Smooth muscle cell (in vitro differentiated cells): ENCODE data around the gene FBLIM1. TPM values are rescaled to one million over a fixed set of nuclear protein-coding genes. Genes with fewer than 3 reads are reported as not detected.
A peak's percentile ranks its signal among the peaks of the same experiment; 100 is the strongest.

Source experiments
- DNase-seq: peaks from one replicate; lab custom pipeline; 2025; ENCODE audit not compliant: unreplicated experiment; lab: John Stamatoyannopoulos, UW
- H2AFZ ChIP-seq: fragments of 200-600 bp; sonication (generic); 2 replicates; pipeline ENCODE4 v1.6.0; 2016; ENCODE audit warnings: antibody characterized with exemption, low read depth, mild to moderate bottlenecking
- H3F3A ChIP-seq: fragments of 200-600 bp; sonication (generic); 2 replicates; pipeline ENCODE4 v1.6.0; 2017; ENCODE audit warnings: antibody characterized with exemption, low read depth
- H3K27ac ChIP-seq: fragments of 200-600 bp; sonication (generic); 2 replicates; pipeline ENCODE4 v1.5.1; 2016; ENCODE audit warnings: low read depth, mild to moderate bottlenecking
- H3K27me3 ChIP-seq: fragments of 200-600 bp; sonication (generic); 2 replicates; pipeline ENCODE4 v1.6.1; 2016; ENCODE audit warnings: low read depth, mild to moderate bottlenecking
- H3K36me3 ChIP-seq: fragments of 200-600 bp; sonication (generic); 2 replicates; pipeline ENCODE4 v1.5.1; 2016; ENCODE audit warnings: low read depth
- H3K4me1 ChIP-seq: fragments of 200-600 bp; sonication (generic); 2 replicates; pipeline ENCODE4 v1.5.1; 2016; ENCODE audit warnings: low read depth
- H3K4me2 ChIP-seq: fragments of 200-600 bp; sonication (generic); 2 replicates; pipeline ENCODE4 v1.6.0; 2016; ENCODE audit warnings: mild to moderate bottlenecking
- H3K4me3 ChIP-seq: fragments of 200-600 bp; sonication (generic); 2 replicates; pipeline ENCODE4 v1.5.1; 2016; ENCODE audit warnings: mild to moderate bottlenecking
- H3K79me2 ChIP-seq: fragments of 200-600 bp; sonication (generic); 2 replicates; pipeline ENCODE4 v1.6.0; 2016; ENCODE audit warnings: low read depth, mild to moderate bottlenecking
- H3K9ac ChIP-seq: fragments of 200-600 bp; sonication (generic); 2 replicates; pipeline ENCODE4 v1.6.0; 2016; ENCODE audit warnings: low read depth
- H3K9me3 ChIP-seq: fragments of 200-600 bp; sonication (generic); replicated peaks from 2 replicates; pipeline ENCODE4 v1.5.1; 2016; ENCODE audit warnings: low read depth
- H4K20me1 ChIP-seq: fragments of 200-600 bp; sonication (generic); 2 replicates; pipeline ENCODE4 v1.6.0; 2016; ENCODE audit warnings: low read depth
- WGBS: methylation state at CpG from one replicate; pipeline ENCODE4 v1.1.7; 2016; ENCODE audit warnings: low lambda C conversion rate; 5-methylcytosine and 5-hydroxymethylcytosine counted together
- polyA plus RNA-seq: library from polyadenylated mRNA; unstranded; fragments of >200 nt; fragmentation: Nextera tagmentation; extraction: Ambion mirVana; gene quantifications from 2 replicates; pipeline ENCODE4 v1.2.1, GENCODE V29; 2016
- total RNA-seq: library from RNA; depleted of rRNA; stranded (reverse); fragments of >200 nt; gene quantifications from 2 replicates; pipeline ENCODE4 v1.2.3, GENCODE V29; 2014
- TF ChIP-seq, protein P1 (sequence below): fragments of 200-600 bp; sonication (generic); IDR thresholded peaks from 2 replicates; pipeline ENCODE4 v1.5.1; 2017; ENCODE audit warnings: borderline replicate concordance, mild to moderate bottlenecking, antibody characterized with exemption; ENCODE audit not compliant: insufficient read depth, poor library complexity, severe bottlenecking

FBLIM1 gene
- total and polyA plus RNA-seq, 2 experiments from 2014 or later, result 36.7 to 50.8 TPM

DNA sequence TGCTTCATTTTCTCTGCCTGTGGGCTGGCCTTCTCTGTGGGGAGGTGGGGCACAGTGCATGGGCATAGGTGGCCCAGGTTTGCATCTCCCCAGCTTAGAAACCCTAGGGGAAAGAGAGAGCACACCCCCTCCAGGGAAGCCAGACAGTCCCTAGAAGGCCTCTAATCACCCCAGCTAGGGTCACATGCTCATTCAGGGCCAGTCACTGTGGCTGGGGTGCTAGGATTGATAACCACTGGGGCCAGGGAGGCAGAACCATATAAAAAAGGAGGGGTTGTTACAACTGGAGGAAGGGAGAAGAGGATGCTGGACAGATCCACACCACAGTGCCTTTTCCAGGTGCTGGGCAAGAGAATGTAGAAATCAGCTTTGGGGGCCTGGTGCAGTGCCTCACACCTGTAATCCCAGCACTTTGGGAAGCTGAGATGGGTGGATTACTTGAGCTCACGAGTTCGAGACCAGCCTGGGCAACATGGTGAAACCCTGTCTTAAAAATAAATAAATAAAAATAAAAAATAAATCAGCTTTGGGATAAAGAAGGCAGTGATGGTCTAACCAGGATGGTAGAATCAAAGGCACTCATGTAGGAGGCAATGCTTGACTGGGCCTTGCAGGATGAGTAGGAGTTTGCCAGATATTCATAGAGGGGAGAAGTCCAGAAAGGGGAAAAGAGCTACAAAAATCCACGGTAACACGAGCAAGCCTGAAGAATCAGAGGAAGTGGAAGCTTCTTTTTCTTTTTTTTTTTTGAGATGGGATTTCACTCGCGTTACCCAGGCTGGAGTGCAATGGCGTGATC lies 19.5 kb downstream of the FBLIM1 start:
- Histone ChIP-seq H3K79me2 (no peaks in the 10 kb centered on the region), H3K4me2 (no peak overlapping the region), H3K27me3 (no peaks in the 10 kb centered on the region), H3K4me1 (no peaks in the 10 kb centered on the region), H3K36me3 (peaks cover 5% of the 10 kb centered on the region), H3K9me3 (no peaks in the 10 kb centered on the region), H3K27ac (no peak overlapping the region), H4K20me1 (peaks cover 13% of the 10 kb centered on the region), H3F3A (no peaks in the 10 kb centered on the region), H3K4me3 (no peak overlapping the region), H3K9ac (no peak overlapping the region), H2AFZ (no peak overlapping the region)
- WGBS, result 98% methylated on average over 7 of the region's 7 CpGs
- DNase-seq, result no peak
- TF ChIP-seq, protein P1, sequence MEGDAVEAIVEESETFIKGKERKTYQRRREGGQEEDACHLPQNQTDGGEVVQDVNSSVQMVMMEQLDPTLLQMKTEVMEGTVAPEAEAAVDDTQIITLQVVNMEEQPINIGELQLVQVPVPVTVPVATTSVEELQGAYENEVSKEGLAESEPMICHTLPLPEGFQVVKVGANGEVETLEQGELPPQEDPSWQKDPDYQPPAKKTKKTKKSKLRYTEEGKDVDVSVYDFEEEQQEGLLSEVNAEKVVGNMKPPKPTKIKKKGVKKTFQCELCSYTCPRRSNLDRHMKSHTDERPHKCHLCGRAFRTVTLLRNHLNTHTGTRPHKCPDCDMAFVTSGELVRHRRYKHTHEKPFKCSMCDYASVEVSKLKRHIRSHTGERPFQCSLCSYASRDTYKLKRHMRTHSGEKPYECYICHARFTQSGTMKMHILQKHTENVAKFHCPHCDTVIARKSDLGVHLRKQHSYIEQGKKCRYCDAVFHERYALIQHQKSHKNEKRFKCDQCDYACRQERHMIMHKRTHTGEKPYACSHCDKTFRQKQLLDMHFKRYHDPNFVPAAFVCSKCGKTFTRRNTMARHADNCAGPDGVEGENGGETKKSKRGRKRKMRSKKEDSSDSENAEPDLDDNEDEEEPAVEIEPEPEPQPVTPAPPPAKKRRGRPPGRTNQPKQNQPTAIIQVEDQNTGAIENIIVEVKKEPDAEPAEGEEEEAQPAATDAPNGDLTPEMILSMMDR, result no peak

DNA sequence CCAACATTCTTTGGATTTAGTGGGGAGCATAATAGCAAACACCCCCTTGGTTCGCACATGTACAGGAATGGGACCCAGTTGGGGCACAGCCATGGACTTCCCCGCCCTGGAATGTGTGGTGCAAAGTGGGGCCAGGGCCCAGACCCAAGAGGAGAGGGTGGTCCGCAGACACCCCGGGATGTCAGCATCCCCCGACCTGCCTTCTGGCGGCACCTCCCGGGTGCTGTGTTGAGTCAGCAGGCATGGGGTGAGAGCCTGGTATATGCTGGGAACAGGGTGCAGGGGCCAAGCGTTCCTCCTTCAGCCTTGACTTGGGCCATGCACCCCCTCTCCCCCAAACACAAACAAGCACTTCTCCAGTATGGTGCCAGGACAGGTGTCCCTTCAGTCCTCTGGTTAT lies 27.1 kb downstream of the FBLIM1 start:
- Histone ChIP-seq H3K4me3 (no peak overlapping the region), H3K27me3 (no peaks in the 10 kb centered on the region), H3K4me1 (no peaks in the 10 kb centered on the region), H2AFZ (no peak overlapping the region), H3K9ac (no peak overlapping the region), H3K27ac (no peak overlapping the region), H3K9me3 (no peaks in the 10 kb centered on the region), H4K20me1 (no peaks in the 10 kb centered on the region), H3K4me2 (no peak overlapping the region), H3K36me3 (no peaks in the 10 kb centered on the region), H3F3A (peaks cover 13% of the 10 kb centered on the region), H3K79me2 (no peaks in the 10 kb centered on the region)
- TF ChIP-seq, protein P1, result no peak
- DNase-seq, result no peak
- WGBS, result 98% methylated on average over 8 of the region's 8 CpGs

DNA sequence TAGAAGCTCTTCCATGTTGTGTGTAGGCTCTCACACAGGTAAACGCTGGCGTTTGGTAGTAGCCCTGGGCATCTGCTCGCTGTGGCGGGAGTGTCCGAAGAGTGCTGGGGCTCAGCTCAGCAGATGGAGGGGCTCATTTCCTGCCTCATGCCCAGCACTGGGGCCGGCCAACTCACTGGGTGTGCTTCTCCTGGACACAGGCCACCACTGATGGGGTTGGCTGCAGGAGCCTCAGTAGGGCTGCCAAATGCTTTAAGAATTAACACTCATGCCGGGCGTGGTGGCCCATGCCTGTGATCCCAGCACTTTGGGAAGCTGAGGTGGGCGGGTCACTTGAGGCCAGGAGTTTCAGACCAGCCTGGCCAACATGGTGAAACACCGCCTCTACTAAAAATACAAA lies 28.0 kb downstream of the FBLIM1 start:
- no peak overlapping the region for H3K4me2 ChIP-seq
- H3F3A ChIP-seq, result peaks cover 13% of the 10 kb centered on the region
- no peaks in the 10 kb centered on the region for H3K9me3 ChIP-seq
- H3K27ac ChIP-seq, result no peak overlapping the region
- H3K4me3 ChIP-seq, result no peak overlapping the region
- no peaks in the 10 kb centered on the region for H3K79me2 ChIP-seq
- TF ChIP-seq, protein P1, result no peak
- H3K27me3 ChIP-seq, result no peaks in the 10 kb centered on the region
- no peaks in the 10 kb centered on the region for H3K36me3 ChIP-seq
- H3K9ac ChIP-seq, result no peak overlapping the region
- DNase-seq, result no peak
- no peaks in the 10 kb centered on the region for H3K4me1 ChIP-seq
- no peaks in the 10 kb centered on the region for H4K20me1 ChIP-seq
- WGBS, result 90% methylated on average over 10 of the region's 10 CpGs
- no peak overlapping the region for H2AFZ ChIP-seq

DNA sequence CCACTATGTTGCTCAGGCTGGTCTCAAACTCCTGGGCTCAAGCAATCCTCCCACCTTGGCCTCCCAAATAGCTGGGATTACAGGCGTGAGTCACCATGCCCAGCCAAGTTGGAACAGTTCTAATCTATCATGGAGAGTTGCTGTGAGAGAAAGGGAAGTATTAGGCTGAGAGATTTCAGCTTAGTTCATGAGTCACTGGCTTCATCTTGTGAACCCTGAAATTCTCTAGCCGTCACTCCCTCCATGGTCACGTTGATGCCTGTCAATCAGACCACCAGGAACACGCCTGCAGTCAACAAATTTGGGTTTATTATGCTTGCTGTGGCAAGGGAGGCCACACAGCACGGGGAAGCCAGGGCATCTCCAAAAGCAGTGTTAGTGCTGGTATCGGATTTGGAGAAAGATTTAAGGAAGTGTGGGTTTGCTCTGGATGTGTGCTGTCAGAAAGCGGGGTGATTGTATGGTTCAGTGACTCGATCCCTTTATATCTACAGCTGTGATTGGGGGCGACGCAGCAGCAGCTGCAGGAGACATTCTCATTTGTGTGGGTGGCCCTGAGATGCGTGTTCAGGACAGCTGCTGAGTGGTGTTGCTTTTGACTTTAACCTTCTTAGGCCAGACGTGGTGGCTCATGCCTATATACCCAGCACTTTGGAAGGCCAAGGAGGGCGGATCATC lies 30.2 kb downstream of the FBLIM1 start:
- Histone ChIP-seq H3K27me3 (no peaks in the 10 kb centered on the region), H3K4me3 (no peak overlapping the region), H3K79me2 (no peaks in the 10 kb centered on the region), H3F3A (peaks cover 13% of the 10 kb centered on the region), H3K27ac (peak overlapping the region; percentile 77), H3K4me2 (peak overlapping the region; percentile 10), H2AFZ (no peak overlapping the region), H3K4me1 (no peaks in the 10 kb centered on the region), H3K9ac (no peak overlapping the region), H3K36me3 (no peaks in the 10 kb centered on the region), H3K9me3 (no peaks in the 10 kb centered on the region), H4K20me1 (no peaks in the 10 kb centered on the region)
- 52% methylated on average over 13 of the region's 13 CpGs for WGBS
- DNase-seq, result no peak
- TF ChIP-seq, protein P1, result no peak
